Neural crest cell (in vitro differentiated cells): ENCODE results near the gene NOL12. TPM values are rescaled to one million over a fixed set of nuclear protein-coding genes. Genes with fewer than 3 reads are reported as not detected.

Source experiments
- DNase-seq: peaks from one replicate; pipeline ENCODE4 v3.0.0; 2021; ENCODE audit warnings: low read depth, mixed read lengths, low spot score
- H3K27ac Mint-ChIP-seq: one replicate; pipeline ENCODE4 v1.8.0; 2021; ENCODE audit warnings: mild to moderate bottlenecking, mixed read lengths; ENCODE audit not compliant: unreplicated experiment
- H3K27me3 Mint-ChIP-seq: 2 replicates; pipeline ENCODE4 v1.8.0; 2021; ENCODE audit warnings: low read depth, mild to moderate bottlenecking, mixed read lengths
- H3K36me3 Mint-ChIP-seq: 2 replicates; pipeline ENCODE4 v1.8.0; 2021; ENCODE audit warnings: low read depth, mild to moderate bottlenecking, mixed read lengths
- H3K4me1 Mint-ChIP-seq: 2 replicates; pipeline ENCODE4 v1.8.0; 2021; ENCODE audit warnings: mixed read lengths
- H3K4me3 Mint-ChIP-seq: one replicate; pipeline ENCODE4 v1.8.0; 2021; ENCODE audit warnings: mild to moderate bottlenecking, mixed read lengths
- H3K9me3 Mint-ChIP-seq: 2 replicates; pipeline ENCODE4 v1.8.0; 2021; ENCODE audit warnings: mixed read lengths
- total RNA-seq: library from RNA; stranded (reverse); gene quantifications from 2 replicates; pipeline ENCODE4 v1.2.1, GENCODE V29; 2021
- TF ChIP-seq, protein P1 (sequence below): fragments of 200-600 bp; sonication (generic); conservative IDR thresholded peaks from 2 replicates; pipeline ENCODE4 v1.5.0; 2021; ENCODE audit warnings: antibody characterized with exemption, mild to moderate bottlenecking

NOL12 gene
- total RNA-seq, 1 donor from 2014 or later, result 43.3 TPM

DNA sequence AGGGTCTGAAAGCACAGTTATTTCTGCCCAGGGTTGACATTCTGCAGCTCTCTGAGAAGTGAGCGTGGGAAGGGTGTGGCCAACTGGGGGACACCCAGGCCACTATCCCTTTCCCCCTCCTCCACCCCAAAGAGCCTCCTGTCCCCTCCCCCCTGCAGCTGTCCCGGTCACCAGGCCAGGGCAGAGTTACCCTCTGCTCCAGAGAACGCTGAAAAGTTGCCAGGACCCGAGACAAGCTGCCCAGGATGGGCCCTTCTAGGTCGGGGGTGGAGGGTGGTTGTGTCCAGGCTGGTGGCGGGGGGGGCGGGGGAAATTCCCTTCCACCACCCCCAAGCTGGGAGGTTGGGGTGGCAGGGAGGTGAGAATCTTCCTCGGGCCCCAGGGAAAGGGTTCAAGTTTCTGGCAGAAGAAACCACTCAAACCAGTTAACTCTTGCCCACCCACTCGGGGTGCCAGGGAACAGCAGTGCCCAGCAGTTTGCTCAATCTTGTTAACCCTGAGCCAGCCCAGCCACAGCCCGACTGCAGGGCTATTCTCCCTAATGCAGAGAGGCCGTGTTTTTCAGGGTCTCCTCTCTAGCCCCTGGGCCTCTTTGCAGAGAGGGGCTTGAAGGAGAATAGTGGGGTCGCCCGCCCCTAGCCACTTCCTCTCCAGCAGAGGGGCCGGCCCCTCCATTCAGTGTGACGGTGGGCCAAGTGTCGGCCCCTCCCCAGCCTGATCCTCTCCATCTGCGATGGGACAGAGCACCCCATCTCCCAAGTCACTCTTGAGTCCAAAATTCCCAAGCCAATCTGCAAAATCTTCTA, 10.0 kb upstream of the NOL12 start:
- no peaks in the 10 kb centered on the region for H3K36me3 Mint-ChIP-seq
- no peaks in the 10 kb centered on the region for H3K9me3 Mint-ChIP-seq
- H3K27ac Mint-ChIP-seq, result no peak overlapping the region
- TF ChIP-seq, protein P1, sequence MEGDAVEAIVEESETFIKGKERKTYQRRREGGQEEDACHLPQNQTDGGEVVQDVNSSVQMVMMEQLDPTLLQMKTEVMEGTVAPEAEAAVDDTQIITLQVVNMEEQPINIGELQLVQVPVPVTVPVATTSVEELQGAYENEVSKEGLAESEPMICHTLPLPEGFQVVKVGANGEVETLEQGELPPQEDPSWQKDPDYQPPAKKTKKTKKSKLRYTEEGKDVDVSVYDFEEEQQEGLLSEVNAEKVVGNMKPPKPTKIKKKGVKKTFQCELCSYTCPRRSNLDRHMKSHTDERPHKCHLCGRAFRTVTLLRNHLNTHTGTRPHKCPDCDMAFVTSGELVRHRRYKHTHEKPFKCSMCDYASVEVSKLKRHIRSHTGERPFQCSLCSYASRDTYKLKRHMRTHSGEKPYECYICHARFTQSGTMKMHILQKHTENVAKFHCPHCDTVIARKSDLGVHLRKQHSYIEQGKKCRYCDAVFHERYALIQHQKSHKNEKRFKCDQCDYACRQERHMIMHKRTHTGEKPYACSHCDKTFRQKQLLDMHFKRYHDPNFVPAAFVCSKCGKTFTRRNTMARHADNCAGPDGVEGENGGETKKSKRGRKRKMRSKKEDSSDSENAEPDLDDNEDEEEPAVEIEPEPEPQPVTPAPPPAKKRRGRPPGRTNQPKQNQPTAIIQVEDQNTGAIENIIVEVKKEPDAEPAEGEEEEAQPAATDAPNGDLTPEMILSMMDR, result no peak
- DNase-seq, result no peak
- H3K4me1 Mint-ChIP-seq, result peaks cover 10% of the 10 kb centered on the region
- peaks cover 5% of the 10 kb centered on the region for H3K27me3 Mint-ChIP-seq
- peak overlapping the region; percentile 56 for H3K4me3 Mint-ChIP-seq

DNA sequence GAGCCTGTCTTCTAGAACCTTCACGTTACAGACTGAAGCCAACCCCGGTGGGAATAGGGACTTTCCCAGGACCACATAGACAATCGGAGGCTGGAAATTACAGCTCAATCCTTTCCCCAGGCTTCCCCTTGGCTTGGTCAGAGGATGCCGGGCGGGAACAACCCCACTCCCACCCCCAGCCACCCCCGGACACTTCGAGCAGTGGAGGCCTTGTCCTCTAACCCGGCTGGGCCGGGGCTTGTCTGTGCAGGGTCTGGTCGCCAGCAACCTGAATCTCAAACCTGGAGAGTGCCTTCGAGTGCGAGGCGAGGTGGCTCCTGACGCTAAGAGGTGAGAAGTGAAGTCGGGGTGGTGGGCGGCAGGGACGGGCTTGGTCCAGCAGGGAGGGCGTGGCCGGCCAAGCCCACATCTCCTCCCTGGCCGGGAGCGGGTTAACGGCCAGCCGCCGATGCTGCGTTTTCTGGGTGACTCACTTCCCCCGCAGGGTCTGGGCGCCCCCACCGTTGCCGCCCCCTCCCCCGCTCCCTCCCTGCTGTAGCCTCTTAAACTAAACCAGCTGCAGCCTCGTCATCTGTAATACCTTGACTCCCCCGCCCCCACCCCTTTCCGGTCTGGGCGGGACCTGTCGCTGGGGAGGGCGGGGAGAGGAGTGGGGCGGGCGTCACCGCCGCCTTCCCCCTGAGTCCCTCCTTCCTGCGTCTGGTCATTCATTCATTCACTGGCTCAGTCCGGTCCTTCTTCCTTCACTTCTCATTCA, 9.2 kb upstream of the NOL12 start:
- H3K4me1 Mint-ChIP-seq, result peaks cover 14% of the 10 kb centered on the region
- no peaks in the 10 kb centered on the region for H3K9me3 Mint-ChIP-seq
- peak; percentile 37 for DNase-seq
- H3K4me3 Mint-ChIP-seq, result peak overlapping the region; percentile 82
- TF ChIP-seq, protein P1, result no peak
- peaks cover 5% of the 10 kb centered on the region for H3K27me3 Mint-ChIP-seq
- no peaks in the 10 kb centered on the region for H3K36me3 Mint-ChIP-seq
- H3K27ac Mint-ChIP-seq, result no peak overlapping the region

DNA sequence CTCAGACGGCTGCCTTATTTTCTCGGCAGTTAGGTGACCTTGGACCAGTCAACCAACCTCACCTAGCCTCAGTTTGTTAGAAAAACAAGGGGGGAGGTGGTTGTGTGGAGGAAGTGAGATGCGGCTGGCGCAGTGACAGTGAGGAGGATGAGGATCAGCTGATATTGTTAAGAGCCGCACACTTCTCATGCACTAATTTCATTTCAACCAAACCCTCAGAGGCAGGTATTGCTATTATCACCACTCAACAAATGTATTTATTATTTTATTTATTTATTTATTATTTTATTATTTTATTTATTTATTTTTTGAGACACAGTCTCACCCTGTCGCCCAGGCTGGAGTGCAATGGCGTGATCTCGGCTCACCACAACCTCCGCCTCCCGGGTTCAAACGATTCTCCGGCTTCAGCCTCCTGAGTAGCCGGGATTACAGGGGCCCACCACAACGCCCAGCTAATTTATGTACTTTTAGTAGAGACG, 8.6 kb upstream of the NOL12 start:
- peak overlapping the region; percentile 82 for H3K4me3 Mint-ChIP-seq
- no peak overlapping the region for H3K27ac Mint-ChIP-seq
- H3K9me3 Mint-ChIP-seq, result no peaks in the 10 kb centered on the region
- peaks cover 5% of the 10 kb centered on the region for H3K27me3 Mint-ChIP-seq
- no peak for DNase-seq
- no peaks in the 10 kb centered on the region for H3K36me3 Mint-ChIP-seq
- TF ChIP-seq, protein P1, result no peak
- peaks cover 14% of the 10 kb centered on the region for H3K4me1 Mint-ChIP-seq

DNA sequence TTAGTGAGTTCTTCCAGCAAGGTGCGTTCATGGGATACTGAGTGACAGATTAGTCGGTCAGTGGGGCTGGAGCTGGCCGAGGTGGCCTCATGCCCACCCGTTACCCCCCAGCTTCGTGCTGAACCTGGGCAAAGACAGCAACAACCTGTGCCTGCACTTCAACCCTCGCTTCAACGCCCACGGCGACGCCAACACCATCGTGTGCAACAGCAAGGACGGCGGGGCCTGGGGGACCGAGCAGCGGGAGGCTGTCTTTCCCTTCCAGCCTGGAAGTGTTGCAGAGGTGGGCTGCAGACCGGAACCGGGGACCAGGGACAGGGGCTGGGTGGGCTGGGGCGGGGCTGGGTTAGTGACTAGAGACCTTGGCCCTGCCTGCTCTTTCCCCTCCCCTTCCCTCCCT, 7.8 kb upstream of the NOL12 start:
- TF ChIP-seq, protein P1, result no peak
- Mint-ChIP-seq H3K27ac (no peak overlapping the region), H3K4me1 (peaks cover 14% of the 10 kb centered on the region), H3K36me3 (no peaks in the 10 kb centered on the region), H3K27me3 (peaks cover 5% of the 10 kb centered on the region), H3K9me3 (no peaks in the 10 kb centered on the region), H3K4me3 (no peak overlapping the region)
- no peak for DNase-seq

DNA sequence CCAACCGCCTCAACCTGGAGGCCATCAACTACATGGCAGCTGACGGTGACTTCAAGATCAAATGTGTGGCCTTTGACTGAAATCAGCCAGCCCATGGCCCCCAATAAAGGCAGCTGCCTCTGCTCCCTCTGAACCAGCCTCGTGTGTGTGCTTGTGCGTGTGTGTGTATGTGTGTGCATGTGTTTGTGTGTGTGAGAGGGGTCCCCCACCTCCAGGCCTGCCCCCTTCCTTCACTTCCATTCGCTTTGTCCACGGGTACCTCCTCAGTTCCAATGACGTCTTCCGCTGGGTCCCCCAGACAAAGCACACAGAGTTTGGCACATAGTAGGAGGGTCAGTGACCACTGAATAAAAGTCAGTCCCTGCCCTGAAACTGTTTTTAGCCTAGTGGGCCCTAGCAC, 6.5 kb upstream of the NOL12 start:
- no peaks in the 10 kb centered on the region for H3K36me3 Mint-ChIP-seq
- H3K9me3 Mint-ChIP-seq, result no peaks in the 10 kb centered on the region
- peak overlapping the region; percentile 16 for H3K4me3 Mint-ChIP-seq
- no peak overlapping the region for H3K27ac Mint-ChIP-seq
- DNase-seq, result no peak
- H3K4me1 Mint-ChIP-seq, result peaks cover 14% of the 10 kb centered on the region
- peaks cover 5% of the 10 kb centered on the region for H3K27me3 Mint-ChIP-seq
- TF ChIP-seq, protein P1, result no peak
